Esophagus muscularis mucosa (tissue), 4 donors: ENCODE data around the gene PTPRJ. TPM values are rescaled to one million over a fixed set of nuclear protein-coding genes. Genes with fewer than 3 reads are reported as not detected.

ENCODE experiments used
- DNase-seq: peaks from one replicate; pipeline ENCODE4 v3.0.0-alpha.2; 2017; ENCODE audit errors: extremely low spot score
- H3K27ac ChIP-seq, 4 donors: fragments of 200-600 bp; sonication (generic); replicated peaks in 1 of 4; 1 replicate in 3 of 4; 2 replicates in 1 of 4; pipeline ENCODE4 v1.5.1; 2016 to 2019; ENCODE audit warnings: mild to moderate bottlenecking in 1 of 4
- H3K27me3 ChIP-seq, 4 donors: fragments of 200-600 bp; sonication (generic); one replicate each; pipeline versions ENCODE4 v1.5.1 to v1.6.0; 2016 to 2019
- H3K36me3 ChIP-seq, 4 donors: fragments of 200-600 bp; sonication (generic); one replicate each; pipeline ENCODE4 v1.5.1; 2016 to 2019
- H3K4me1 ChIP-seq, 4 donors: fragments of 200-600 bp; sonication (generic); one replicate each; pipeline ENCODE4 v1.5.1; 2016 to 2019
- H3K4me3 ChIP-seq, 4 donors: fragments of 200-600 bp; sonication (generic); 1 replicate in 2 of 4; 2 replicates in 2 of 4; pipeline ENCODE4 v1.5.1; 2016 to 2019; ENCODE audit warnings: mild to moderate bottlenecking in 4 of 4, moderate library complexity in 1 of 4
- H3K9me3 ChIP-seq, 4 donors: fragments of 200-600 bp; sonication (generic); 1 replicate in 3 of 4; 2 replicates in 1 of 4; pipeline ENCODE4 v1.5.1; 2016 to 2019
- EP300 ChIP-seq: sonication (generic); formaldehyde crosslinking; IDR thresholded peaks from one replicate; pipeline ENCODE4 v1.6.1; 2017; ENCODE audit warnings: antibody characterized with exemption
- POLR2A ChIP-seq: fragments of 450-650 bp; IDR thresholded peaks from one replicate; pipeline ENCODE4 v1.6.1; 2017; ENCODE audit warnings: antibody characterized with exemption, moderate library complexity, mild to moderate bottlenecking, low read depth
- POLR2AphosphoS5 ChIP-seq, 2 donors: sonication (generic); formaldehyde crosslinking; IDR thresholded peaks; one replicate each; pipeline ENCODE4 v1.6.1; 2017; ENCODE audit warnings: antibody characterized with exemption in 2 of 2
- WGBS: methylation state at CpG from one replicate; pipeline ENCODE4 v1.1.5; 2018; 5-methylcytosine and 5-hydroxymethylcytosine counted together
- intact Hi-C: fragments of 100-400 bp; cut with DNase I; formaldehyde crosslinking; loops from one replicate; pipeline ENCODE4 v1.15.1; 2023
- total RNA-seq, 4 donors: library from RNA; depleted of rRNA; stranded (reverse); fragments of >200 nt; gene quantifications; one replicate each; pipeline versions ENCODE4 v1.1.0 to v1.2.1, GENCODE V29; 2016
- TF ChIP-seq, protein P1 (sequence below), 3 experiments: fragments of 200-600 bp in 2 of 3; fragments of 450-650 bp in 1 of 3; sonication (generic) in 2 of 3; IDR thresholded peaks; one replicate each; pipeline ENCODE4 v1.5.1; 2017 to 2019; ENCODE audit warnings: antibody characterized with exemption in 3 of 3, mild to moderate bottlenecking in 2 of 3, moderate library complexity in 1 of 3

PTPRJ gene
- total RNA-seq, 4 donors from 2014 or later = 8.3 to 14.1 (median 10.5) TPM

DNA sequence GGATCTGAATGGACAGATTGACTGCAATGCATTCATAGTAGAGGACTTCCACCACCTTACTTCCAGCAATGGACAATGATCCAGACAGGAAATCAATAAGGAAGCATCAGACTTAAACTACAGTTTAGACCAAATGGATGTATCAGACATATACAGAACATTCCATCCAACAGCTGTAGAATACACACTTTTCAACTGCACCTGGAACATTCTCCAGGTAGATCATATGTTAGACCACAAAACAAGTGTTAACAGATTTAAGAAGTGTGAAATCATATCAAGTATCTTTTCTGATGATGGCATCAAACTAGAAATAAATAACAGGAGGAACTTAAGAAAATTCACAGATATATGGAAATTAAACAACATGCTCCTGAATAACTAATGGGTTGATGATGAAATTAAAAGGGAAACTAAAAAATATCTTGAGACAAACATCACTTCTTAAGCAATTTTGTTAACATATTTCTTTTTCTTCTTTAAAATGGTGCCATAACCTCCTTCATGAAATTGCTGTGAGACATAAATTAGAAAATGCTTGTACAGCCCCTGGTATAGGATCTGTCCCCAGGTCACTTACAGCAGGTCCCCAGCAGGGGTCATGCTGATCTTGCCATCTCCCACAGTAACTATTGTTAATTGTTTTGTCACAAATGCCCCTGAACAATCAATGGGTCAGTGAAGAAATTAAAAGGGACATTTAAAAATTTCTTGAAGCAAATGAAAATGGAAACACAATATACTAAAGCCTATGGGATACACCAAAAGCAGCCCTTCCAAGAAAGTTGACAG is 136.3 kb downstream of the PTPRJ start:
- H3K36me3 ChIP-seq = no peaks in the 10 kb centered on the region
- H3K9me3 ChIP-seq = peaks cover 0 to 15% (median 12%) of the 10 kb centered on the region in 4 donors
- no peaks in the 10 kb centered on the region for H3K4me1 ChIP-seq
- no peak overlapping the region for H3K4me3 ChIP-seq
- no peak overlapping the region for H3K27ac ChIP-seq
- H3K27me3 ChIP-seq = no peaks in the 10 kb centered on the region
- intact Hi-C loops = no loop called here
- DNase-seq = no peak
- TF ChIP-seq, protein P1, sequence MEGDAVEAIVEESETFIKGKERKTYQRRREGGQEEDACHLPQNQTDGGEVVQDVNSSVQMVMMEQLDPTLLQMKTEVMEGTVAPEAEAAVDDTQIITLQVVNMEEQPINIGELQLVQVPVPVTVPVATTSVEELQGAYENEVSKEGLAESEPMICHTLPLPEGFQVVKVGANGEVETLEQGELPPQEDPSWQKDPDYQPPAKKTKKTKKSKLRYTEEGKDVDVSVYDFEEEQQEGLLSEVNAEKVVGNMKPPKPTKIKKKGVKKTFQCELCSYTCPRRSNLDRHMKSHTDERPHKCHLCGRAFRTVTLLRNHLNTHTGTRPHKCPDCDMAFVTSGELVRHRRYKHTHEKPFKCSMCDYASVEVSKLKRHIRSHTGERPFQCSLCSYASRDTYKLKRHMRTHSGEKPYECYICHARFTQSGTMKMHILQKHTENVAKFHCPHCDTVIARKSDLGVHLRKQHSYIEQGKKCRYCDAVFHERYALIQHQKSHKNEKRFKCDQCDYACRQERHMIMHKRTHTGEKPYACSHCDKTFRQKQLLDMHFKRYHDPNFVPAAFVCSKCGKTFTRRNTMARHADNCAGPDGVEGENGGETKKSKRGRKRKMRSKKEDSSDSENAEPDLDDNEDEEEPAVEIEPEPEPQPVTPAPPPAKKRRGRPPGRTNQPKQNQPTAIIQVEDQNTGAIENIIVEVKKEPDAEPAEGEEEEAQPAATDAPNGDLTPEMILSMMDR (IDR thresholded peaks at IDR 0.05) = peak in 2 of 3 experiments; percentile 8 to 27
- TF ChIP-seq EP300 = no peak

DNA sequence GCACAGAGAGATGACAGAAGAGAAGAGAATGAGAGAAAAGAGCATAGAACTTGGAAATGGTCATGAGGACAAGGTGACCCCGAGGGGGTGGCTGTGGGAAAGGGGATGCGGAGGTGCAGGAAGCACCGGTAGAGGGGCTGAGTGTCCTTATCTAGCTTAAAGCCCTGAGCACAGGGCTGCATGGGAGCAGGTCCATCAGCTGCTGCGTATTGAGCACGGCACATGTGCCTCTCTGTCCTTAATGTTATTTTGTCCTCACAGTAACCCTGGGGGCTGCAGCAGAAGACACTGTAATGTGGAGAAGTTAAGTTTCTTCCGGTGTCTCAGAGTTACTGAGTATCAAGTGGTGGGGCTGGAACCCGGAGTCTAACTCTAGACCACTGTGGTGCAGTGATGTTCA is 141.9 kb downstream of the PTPRJ start:
- WGBS = 93% methylated on average over 7 of the region's 7 CpGs
- H3K36me3 ChIP-seq = peaks cover 0 to 22% (median 8%) of the 10 kb centered on the region in 4 donors
- no peaks in the 10 kb centered on the region for H3K4me1 ChIP-seq
- no peaks in the 10 kb centered on the region for H3K9me3 ChIP-seq
- H3K27me3 ChIP-seq = no peaks in the 10 kb centered on the region
- intact Hi-C loops = no loop called here
- TF ChIP-seq, protein P1 (IDR thresholded peaks at IDR 0.05) = no peak
- TF ChIP-seq EP300 (no peak), POLR2AphosphoS5 (IDR thresholded peaks at IDR 0.05) (no peak), POLR2A (no peak)
- peak; percentile 14 for DNase-seq
- no peak overlapping the region for H3K27ac ChIP-seq
- H3K4me3 ChIP-seq = no peak overlapping the region

DNA sequence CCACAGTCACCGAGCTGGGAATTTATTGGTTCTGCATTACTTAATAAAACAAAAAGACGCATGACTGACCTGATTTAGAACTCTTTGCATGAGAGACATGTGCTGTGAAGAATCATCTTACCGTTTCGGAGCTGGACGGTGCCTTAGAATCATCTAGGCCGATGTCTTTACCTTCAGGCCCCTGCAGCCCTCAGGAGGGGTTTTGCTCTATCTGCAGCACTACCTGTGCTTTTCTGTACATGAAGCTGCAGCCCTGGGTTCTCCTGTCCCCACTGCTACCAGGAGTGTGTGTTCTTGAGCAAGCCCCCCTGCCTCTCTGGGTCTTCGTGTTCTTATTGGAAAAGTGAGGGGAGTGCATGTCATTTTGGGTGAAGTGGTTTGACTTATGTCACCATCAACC is 142.3 kb downstream of the PTPRJ start:
- 90% methylated on average over 7 of the region's 7 CpGs for WGBS
- Histone ChIP-seq H3K9me3 (no peaks in the 10 kb centered on the region), H3K27me3 (no peaks in the 10 kb centered on the region), H3K27ac (no peak overlapping the region), H3K4me3 (no peak overlapping the region), H3K36me3 (peaks cover 0 to 27% (median 8%) of the 10 kb centered on the region in 4 donors), H3K4me1 (no peaks in the 10 kb centered on the region)
- intact Hi-C loops = no loop called here
- no peak for TF ChIP-seq POLR2A
- TF ChIP-seq, protein P1 (IDR thresholded peaks at IDR 0.05) = no peak
- TF ChIP-seq POLR2AphosphoS5 (IDR thresholded peaks at IDR 0.05) = no peak
- no peak for TF ChIP-seq EP300
- DNase-seq = peak; percentile 70

DNA sequence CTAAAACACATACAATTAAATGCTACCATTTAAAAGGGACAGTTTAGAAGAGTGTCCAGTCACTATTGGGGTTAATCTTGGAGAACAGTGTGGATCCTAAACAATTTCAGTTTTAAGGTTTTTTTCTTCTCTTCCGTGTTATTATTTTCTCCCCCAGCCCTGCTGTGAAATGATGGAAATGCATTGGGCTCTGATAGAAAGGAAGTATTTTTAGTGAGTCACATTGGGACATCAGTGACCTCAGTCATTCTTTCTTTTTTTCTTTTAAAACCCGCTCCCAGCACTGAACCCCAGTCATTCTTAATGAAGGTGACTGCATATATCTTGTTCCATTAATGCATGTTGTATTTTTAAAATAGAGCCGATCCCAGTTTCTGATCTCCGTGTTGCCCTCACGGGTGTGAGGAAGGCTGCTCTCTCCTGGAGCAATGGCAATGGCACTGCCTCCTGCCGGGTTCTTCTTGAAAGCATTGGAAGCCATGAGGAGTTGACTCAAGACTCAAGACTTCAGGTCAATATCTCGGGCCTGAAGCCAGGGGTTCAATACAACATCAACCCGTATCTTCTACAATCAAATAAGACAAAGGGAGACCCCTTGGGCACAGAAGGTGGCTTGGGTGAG is 143.0 kb downstream of the PTPRJ start:
- 93% methylated on average over 8 of the region's 8 CpGs for WGBS
- intact Hi-C loops = no loop called here
- Histone ChIP-seq H3K9me3 (no peaks in the 10 kb centered on the region), H3K4me1 (no peaks in the 10 kb centered on the region), H3K27ac (no peak overlapping the region), H3K4me3 (no peak overlapping the region), H3K27me3 (no peaks in the 10 kb centered on the region), H3K36me3 (peaks cover 0 to 34% (median 15%) of the 10 kb centered on the region in 4 donors)
- TF ChIP-seq POLR2A (no peak), EP300 (no peak)
- peak; percentile 77 for DNase-seq

DNA sequence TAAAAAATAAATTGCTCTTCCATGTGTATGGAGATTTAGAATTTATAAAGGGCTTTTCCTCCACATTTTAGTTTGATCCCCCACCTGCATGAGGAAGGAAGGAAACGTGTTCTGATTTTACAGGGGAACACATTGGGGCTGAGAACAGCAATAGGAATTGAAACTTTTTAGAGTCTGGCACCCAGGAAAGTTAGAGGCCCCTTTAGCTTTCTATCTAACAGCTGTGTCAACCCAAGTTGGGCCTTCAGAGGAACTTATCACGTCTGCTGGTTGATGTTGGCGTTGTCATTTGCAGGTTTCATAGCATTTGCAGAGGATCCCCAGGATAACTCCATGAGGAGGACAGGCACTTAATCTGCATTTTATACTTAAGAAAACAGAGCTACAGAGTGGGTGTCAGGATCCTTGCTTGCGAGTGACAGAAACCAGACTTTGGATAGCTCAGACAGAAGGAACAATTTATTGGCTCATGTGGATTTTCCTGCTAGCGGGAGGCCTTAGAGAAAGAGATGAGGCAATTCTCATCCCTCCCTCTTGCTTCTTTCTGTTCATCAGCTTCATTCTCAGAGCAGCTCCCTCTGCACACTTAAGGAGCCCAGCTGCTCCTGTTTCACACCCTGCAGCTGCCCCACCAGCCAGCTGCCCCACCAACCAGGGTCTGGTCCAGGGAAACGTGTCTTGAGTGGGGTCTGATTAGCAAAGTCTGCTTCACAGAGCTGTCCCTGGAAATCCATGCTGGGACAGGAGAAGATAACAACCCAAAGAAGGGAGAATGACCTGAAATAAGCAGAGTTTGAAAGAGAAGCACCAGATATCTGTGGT is 143.8 kb downstream of the PTPRJ start:
- TF ChIP-seq EP300 = no peak
- TF ChIP-seq POLR2A = no peak
- no peak for TF ChIP-seq POLR2AphosphoS5 (IDR thresholded peaks at IDR 0.05)
- TF ChIP-seq, protein P1 (IDR thresholded peaks at IDR 0.05) = no peak
- intact Hi-C loops = no loop called here

More for the DNA sequence above, 143.8 kb downstream of the PTPRJ start:
- Histone ChIP-seq H3K4me3 (no peak overlapping the region), H3K9me3 (no peaks in the 10 kb centered on the region), H3K4me1 (no peaks in the 10 kb centered on the region), H3K36me3 (peaks cover 0 to 41% (median 18%) of the 10 kb centered on the region in 4 donors), H3K27me3 (no peaks in the 10 kb centered on the region), H3K27ac (no peak overlapping the region)
- WGBS = 81% methylated on average over 6 of the region's 6 CpGs
- DNase-seq = peak; percentile 66
